Fibroblast of villous mesenchyme (primary cell): Measurements from ENCODE around the gene ERBB4. TPM values are rescaled to one million over a fixed set of nuclear protein-coding genes. Genes with fewer than 3 reads are reported as not detected.

Source experiments
- DNase-seq: peaks from one replicate; pipeline ENCODE4 v3.0.0-alpha.2; 2010; ENCODE audit warnings: low read depth
- H3K4me3 ChIP-seq: 2 replicates; pipeline ENCODE4 v1.5.1; 2011; ENCODE audit warnings: low read depth, mild to moderate bottlenecking, low read length
- CTCF ChIP-seq: IDR thresholded peaks from 2 replicates; pipeline ENCODE4 v1.5.1; 2012; ENCODE audit warnings: low read depth, mild to moderate bottlenecking, low read length; ENCODE audit not compliant: insufficient read depth
- total RNA-seq: library from RNA; depleted of rRNA; stranded (reverse); fragments of >200 nt; gene quantifications from 2 replicates; pipeline ENCODE4 v1.2.3, GENCODE V29; 2012

Gene ERBB4
- total RNA-seq, 1 donor, result under 0.01 TPM

- no peak overlapping the region for H3K4me3 ChIP-seq
- TF ChIP-seq CTCF, result no peak
- no peak for DNase-seq
Measured at GRCh38 chr2:212535996-212536816, 2.4 kb downstream of the ERBB4 start.

GRCh38 chr2:212534336-212534735, 4.3 kb downstream of the ERBB4 start:
- TF ChIP-seq CTCF, result no peak
- no peak for DNase-seq
- H3K4me3 ChIP-seq, result no peak overlapping the region

DNA sequence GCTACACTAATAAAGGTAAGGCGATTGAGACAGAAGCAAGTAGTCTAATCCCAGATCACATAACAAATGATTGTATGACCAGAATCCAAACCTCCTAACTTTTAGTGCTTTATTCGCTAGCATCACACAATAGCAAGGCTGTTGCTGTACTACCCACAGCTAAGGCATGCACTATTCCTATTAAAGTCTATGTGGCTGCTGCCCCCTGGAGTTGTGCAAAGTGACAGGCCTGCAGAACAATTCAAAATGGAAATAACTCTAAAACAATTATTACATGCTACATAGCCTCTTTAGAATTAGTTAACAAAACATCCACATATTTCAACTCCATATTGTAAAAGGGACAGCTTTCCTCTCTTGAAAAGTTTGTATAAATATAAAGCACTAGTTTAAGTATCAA, 6.0 kb downstream of the ERBB4 start:
- DNase-seq, result no peak
- H3K4me3 ChIP-seq, result no peak overlapping the region
- TF ChIP-seq CTCF, result no peak

DNA sequence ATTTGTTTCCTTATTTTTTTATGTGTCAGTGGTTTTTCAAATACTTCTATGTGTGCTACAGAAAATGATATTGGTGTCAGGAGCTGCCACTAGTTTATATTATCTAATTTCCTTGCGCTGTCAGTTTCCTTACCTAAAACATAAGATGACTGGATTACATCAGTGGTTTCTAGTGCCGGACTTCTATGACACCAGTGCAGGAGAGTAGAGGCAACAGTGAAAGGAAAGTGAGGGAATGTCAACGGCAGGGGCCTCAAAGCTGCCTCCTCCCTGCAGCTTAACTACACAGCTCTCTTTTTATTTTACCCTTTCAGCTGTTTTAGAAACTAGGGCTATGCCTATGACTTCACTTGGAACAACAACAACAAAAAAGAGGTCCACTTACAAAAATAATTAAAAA, 6.5 kb downstream of the ERBB4 start:
- no peak overlapping the region for H3K4me3 ChIP-seq
- no peak for DNase-seq
- TF ChIP-seq CTCF, result no peak

DNA sequence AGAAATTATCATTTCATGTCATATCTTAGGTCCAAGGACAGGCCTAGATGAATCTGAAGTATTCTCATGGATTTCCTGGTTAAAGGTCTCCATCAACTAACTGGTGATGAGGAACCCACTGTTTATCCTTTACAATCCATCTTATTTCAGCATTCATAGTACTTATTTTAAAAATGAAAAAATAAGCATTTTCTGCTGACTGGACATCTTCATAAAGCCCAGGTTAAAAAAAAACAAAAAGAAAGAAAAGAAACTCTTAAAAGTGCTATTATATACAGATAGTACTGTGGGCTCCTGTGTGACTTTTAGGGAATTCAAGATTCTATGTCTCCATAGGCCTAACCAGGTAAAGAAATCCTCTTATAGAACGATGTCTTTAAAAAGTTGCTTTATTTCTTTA, 7.1 kb downstream of the ERBB4 start:
- DNase-seq, result no peak
- no peak overlapping the region for H3K4me3 ChIP-seq
- TF ChIP-seq CTCF, result no peak

DNA sequence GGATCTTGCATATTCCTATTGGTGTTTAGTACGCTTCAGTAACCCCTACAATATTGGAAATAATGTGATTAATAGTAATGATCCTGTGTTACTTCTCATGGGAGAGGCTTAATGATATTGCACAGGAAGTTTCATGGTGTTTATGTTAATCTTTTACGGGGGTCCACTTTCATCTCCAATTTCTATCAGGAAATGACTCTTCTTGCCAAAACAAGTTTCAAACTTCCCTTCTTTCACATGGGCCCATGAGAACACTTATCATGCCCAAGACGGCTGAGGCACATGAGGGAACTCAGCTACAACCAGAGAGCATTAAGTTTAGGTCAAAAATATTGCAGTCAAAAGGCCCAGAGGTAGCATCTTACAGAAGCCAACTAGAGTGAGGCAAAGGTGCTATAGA, 7.6 kb downstream of the ERBB4 start:
- no peak for DNase-seq
- no peak for TF ChIP-seq CTCF
- no peak overlapping the region for H3K4me3 ChIP-seq

GRCh38 chr2:212530373-212530772, 8.2 kb downstream of the ERBB4 start:
- DNase-seq, result no peak
- H3K4me3 ChIP-seq, result no peak overlapping the region
- no peak for TF ChIP-seq CTCF
